CD14-positive monocyte (primary cell): ENCODE results near the gene SPEN. TPM values are rescaled to one million over a fixed set of nuclear protein-coding genes. Genes with fewer than 3 reads are reported as not detected.
A peak's percentile ranks its signal among the peaks of the same experiment; 100 is the strongest.

ENCODE experiments used
- DNase-seq, 3 donors: peaks; one replicate each; pipeline ENCODE4 v3.0.0-alpha.2; 2011 to 2022
- H2AFZ ChIP-seq: 2 replicates; pipeline ENCODE4 v1.6.0; 2012; ENCODE audit warnings: mild to moderate bottlenecking, low read depth, low read length, inconsistent platforms; ENCODE audit not compliant: insufficient read depth, poor library complexity, severe bottlenecking
- H3K27ac ChIP-seq, 2 donors: 1 replicate in 1 of 2; 2 replicates in 1 of 2; pipeline ENCODE4 v1.5.1; 2012 to 2013; ENCODE audit warnings: low read length in 2 of 2, control low read depth in 1 of 2, inconsistent platforms in 1 of 2, low read depth in 1 of 2, mild to moderate bottlenecking in 1 of 2
- H3K27me3 ChIP-seq, 2 donors: one replicate each; pipeline versions ENCODE4 v1.6.0 to v1.6.1; 2011 to 2013; ENCODE audit warnings: low read length in 2 of 2; ENCODE audit not compliant: control insufficient read depth in 2 of 2, insufficient read depth in 2 of 2
- H3K36me3 ChIP-seq, 2 donors: replicated peaks in 1 of 2; 1 replicate in 1 of 2; 2 replicates in 1 of 2; pipeline versions ENCODE4 v1.5.1 to v1.6.1; 2012 to 2013; ENCODE audit warnings: low read length in 2 of 2, control low read depth in 1 of 2, inconsistent platforms in 1 of 2, mild to moderate bottlenecking in 1 of 2; ENCODE audit not compliant: insufficient read depth in 2 of 2, control insufficient read depth in 1 of 2
- H3K4me1 ChIP-seq, 2 donors: 1 replicate in 1 of 2; 2 replicates in 1 of 2; pipeline versions ENCODE4 v1.5.1 to v1.6.1; 2012 to 2013; ENCODE audit warnings: low read length in 2 of 2, control low read depth in 1 of 2, inconsistent platforms in 1 of 2, mild to moderate bottlenecking in 1 of 2, moderate library complexity in 1 of 2; ENCODE audit not compliant: insufficient read depth in 2 of 2, control insufficient read depth in 1 of 2
- H3K4me2 ChIP-seq: replicated peaks from 2 replicates; pipeline ENCODE3; 2012; ENCODE audit warnings: low read length, moderate library complexity, mild to moderate bottlenecking; ENCODE audit not compliant: poor library complexity, severe bottlenecking; ENCODE audit errors: extremely low read depth
- H3K4me3 ChIP-seq, 3 experiments: fragments of 200-600 bp in 1 of 3; sonication (generic) in 1 of 3; replicated peaks in 1 of 3; 1 replicate in 2 of 3; 2 replicates in 1 of 3; pipeline ENCODE4 v1.5.1; 2011 to 2013; ENCODE audit warnings: low read length in 3 of 3, mild to moderate bottlenecking in 3 of 3, control low read depth in 2 of 3, low read depth in 2 of 3, inconsistent platforms in 1 of 3, moderate library complexity in 1 of 3
- H3K79me2 ChIP-seq: 2 replicates; pipeline ENCODE4 v1.6.0; 2012; ENCODE audit warnings: mild to moderate bottlenecking, control low read depth, inconsistent platforms, low read length, moderate library complexity; ENCODE audit not compliant: insufficient read depth
- H3K9ac ChIP-seq: 2 replicates; pipeline ENCODE4 v1.6.0; 2017; ENCODE audit warnings: low read length, mild to moderate bottlenecking; ENCODE audit not compliant: insufficient read depth, poor library complexity, severe bottlenecking
- H3K9me3 ChIP-seq, 2 donors: replicated peaks in 1 of 2; 1 replicate in 1 of 2; 2 replicates in 1 of 2; pipeline versions ENCODE4 v1.5.1 to v1.6.1; 2012 to 2013; ENCODE audit warnings: low read length in 2 of 2, control low read depth in 1 of 2; ENCODE audit not compliant: control insufficient read depth in 1 of 2, insufficient read depth in 1 of 2
- H4K20me1 ChIP-seq: 2 replicates; pipeline ENCODE4 v1.6.0; 2012; ENCODE audit warnings: mild to moderate bottlenecking, low read length, control low read depth, moderate library complexity; ENCODE audit not compliant: insufficient read depth
- H3K27ac Mint-ChIP-seq, 7 donors: one replicate each; pipeline ENCODE4 v1.8.0; 2020; ENCODE audit warnings: mild to moderate bottlenecking in 7 of 7, mixed read lengths in 7 of 7, moderate library complexity in 6 of 7, inconsistent platforms in 2 of 7
- H3K27me3 Mint-ChIP-seq, 3 donors: one replicate each; pipeline ENCODE4 v1.8.0; 2021 to 2022; ENCODE audit warnings: low read depth in 3 of 3, mild to moderate bottlenecking in 3 of 3, mixed read lengths in 3 of 3, moderate library complexity in 3 of 3, inconsistent platforms in 1 of 3
- H3K36me3 Mint-ChIP-seq, 2 donors: one replicate each; pipeline ENCODE4 v1.8.0; 2020; ENCODE audit warnings: mixed read lengths in 2 of 2, inconsistent platforms in 1 of 2, mild to moderate bottlenecking in 1 of 2
- H3K4me1 Mint-ChIP-seq: one replicate; pipeline ENCODE4 v1.8.0; 2020; ENCODE audit warnings: mild to moderate bottlenecking, mixed read lengths
- H3K4me3 Mint-ChIP-seq, 2 donors: one replicate each; pipeline ENCODE4 v1.8.0; 2020; ENCODE audit warnings: mild to moderate bottlenecking in 2 of 2, mixed read lengths in 2 of 2, moderate library complexity in 1 of 2
- H3K9me3 Mint-ChIP-seq, 7 donors: one replicate each; pipeline ENCODE4 v1.8.0; 2020 to 2022; ENCODE audit warnings: mixed read lengths in 7 of 7, mild to moderate bottlenecking in 6 of 7, moderate library complexity in 6 of 7, inconsistent platforms in 2 of 7
- CTCF ChIP-seq: fragments of 200-600 bp; IDR thresholded peaks from one replicate; pipeline ENCODE4 v1.8.0; 2022; ENCODE audit warnings: antibody characterized with exemption, mild to moderate bottlenecking
- WGBS: methylation state at CpG from one replicate; pipeline ENCODE4 v1.1.5; 2013; ENCODE audit warnings: missing lambda C conversion rate; ENCODE audit not compliant: insufficient coverage; 5-methylcytosine and 5-hydroxymethylcytosine counted together
- intact Hi-C, 2 donors: fragments of 100-400 bp; cut with micrococcal nuclease; formaldehyde crosslinking; loops; one replicate each; pipeline versions ENCODE4 v1.15.0 to v1.15.1; 2023
- polyA plus RNA-seq, 3 donors: library from polyadenylated mRNA; depleted of rRNA in 1 of 3; unstranded in 2 of 3; stranded (reverse) in 1 of 3; fragments of 300-500 nt in 2 of 3; fragments of >200 nt in 1 of 3; fragmentation: Illumina TruSeq in 2 of 3; gene quantifications; 1 replicate in 2 of 3; 2 replicates in 1 of 3; pipeline ENCODE4 v1.2.3, GENCODE V29; 2012 to 2021

SPEN gene
- polyA plus RNA-seq, 3 donors = 3.1 to 30.9 (median 6.1) TPM

- Mint-ChIP-seq H3K4me1 (peaks cover 59% of the 10 kb centered on the region), H3K27ac (peak overlapping the region; percentile 13 to 92 (median 79)), H3K27me3 (peaks cover 0 to 3% (median 0%) of the 10 kb centered on the region in 3 donors), H3K9me3 (no peaks in the 10 kb centered on the region), H3K4me3 (no peak overlapping the region), H3K36me3 (peaks cover 18 to 26% of the 10 kb centered on the region in 2 donors)
- Histone ChIP-seq H3K9ac (no peak overlapping the region), H3K4me1 (peaks cover 42 to 55% of the 10 kb centered on the region in 2 donors), H3K27ac (peak overlapping the region; percentile 31 to 64), H3K4me2 (no peak overlapping the region), H4K20me1 (peaks cover 69% of the 10 kb centered on the region), H2AFZ (no peak overlapping the region), H3K79me2 (peaks cover 100% of the 10 kb centered on the region), H3K4me3 (no peak overlapping the region), H3K27me3 (no peaks in the 10 kb centered on the region), H3K9me3 (no peaks in the 10 kb centered on the region), H3K36me3 (peaks cover 0 to 31% of the 10 kb centered on the region in 2 donors)
- intact Hi-C loops = loop anchor here in 1 of 2 donors (5.0 kb wide), 1 partner anchor 35 kb away; the partner anchor contains the start of gene SPEN
- 100% methylated on average over 1 of the region's 2 CpGs for WGBS
- TF ChIP-seq CTCF = no peak
- peak in 2 of 3 donors; percentile 19 to 62 for DNase-seq
Measured at GRCh38 chr1:15882665-15883064, 35.2 kb downstream of the SPEN start.

GRCh38 chr1:15883326-15883725 is 35.8 kb downstream of the SPEN start:
- Histone ChIP-seq H3K79me2 (peaks cover 100% of the 10 kb centered on the region), H3K27ac (peak overlapping the region; percentile 46 to 64), H2AFZ (no peak overlapping the region), H3K9ac (no peak overlapping the region), H3K9me3 (no peaks in the 10 kb centered on the region), H3K4me1 (peaks cover 42 to 55% of the 10 kb centered on the region in 2 donors), H3K4me3 (no peak overlapping the region), H3K36me3 (peaks cover 0 to 24% of the 10 kb centered on the region in 2 donors), H3K4me2 (no peak overlapping the region), H3K27me3 (no peaks in the 10 kb centered on the region), H4K20me1 (peaks cover 65% of the 10 kb centered on the region)
- TF ChIP-seq CTCF = no peak
- H3K4me3 Mint-ChIP-seq = peak overlapping the region in 1 of 2 donors; percentile 42
- WGBS = no CpG with 5 or more reads among the region's 6 CpGs
- H3K27ac Mint-ChIP-seq = peak overlapping the region; percentile 61 to 92 (median 81)
- H3K36me3 Mint-ChIP-seq = peaks cover 16 to 23% of the 10 kb centered on the region in 2 donors
- peaks cover 0 to 3% (median 0%) of the 10 kb centered on the region in 3 donors for H3K27me3 Mint-ChIP-seq
- H3K9me3 Mint-ChIP-seq = no peaks in the 10 kb centered on the region
- DNase-seq = no peak
- H3K4me1 Mint-ChIP-seq = peaks cover 60% of the 10 kb centered on the region
- intact Hi-C loops = loop anchor here in 1 of 2 donors (5.0 kb wide), 1 partner anchor 36 kb away; the partner anchor contains the start of gene SPEN
